ENCODE data around the gene CEP70. TPM values are rescaled to one million over a fixed set of nuclear protein-coding genes. Genes with fewer than 3 reads are reported as not detected.

CEP70 gene
- total RNA-seq, 1 donor from 2014 or later, result 6.5 TPM

DNA sequence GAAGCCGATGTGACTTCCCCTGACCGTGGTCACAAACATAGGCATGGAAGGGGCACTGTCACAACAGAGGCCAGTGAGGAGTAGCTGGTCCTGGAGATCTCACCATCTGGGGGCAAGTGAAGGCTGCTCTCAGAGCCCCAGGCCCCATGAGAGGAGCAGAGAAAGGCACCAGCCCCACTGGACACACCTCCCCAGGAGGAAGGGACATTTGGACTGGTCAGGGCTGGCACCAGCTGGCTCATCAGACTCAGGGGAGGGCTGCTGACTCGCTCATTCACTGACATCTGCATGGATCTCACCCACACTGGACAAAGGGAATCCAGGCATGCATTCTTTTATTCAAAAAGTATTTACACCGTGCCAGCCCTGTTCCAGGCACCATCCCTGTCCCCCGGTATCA, 132.8 kb downstream of the CEP70 start:
- Histone ChIP-seq H3K9ac (ENCODE audit: low read length) (no peak overlapping the region), H3K79me2 (ENCODE audit: insufficient read depth, low read length) (no peaks in the 10 kb centered on the region), H3K9me3 (ENCODE audit: insufficient read depth, low read depth, low read length) (no peaks in the 10 kb centered on the region), H3K4me1 (ENCODE audit: insufficient read depth, low read length) (no peaks in the 10 kb centered on the region), H2AFZ (ENCODE audit: low read depth, low read length) (no peak overlapping the region), H3K4me3 (ENCODE audit: insufficient read depth, low read depth, low read length) (no peak overlapping the region), H3K27me3 (ENCODE audit: insufficient read depth, low read length) (no peaks in the 10 kb centered on the region), H3K27ac (ENCODE audit: low read depth, low read length) (no peak overlapping the region), H3K4me2 (ENCODE audit: low read length) (no peak overlapping the region), H4K20me1 (ENCODE audit: insufficient read depth, low read length) (no peaks in the 10 kb centered on the region), H3K36me3 (ENCODE audit: insufficient read depth, low read length) (no peaks in the 10 kb centered on the region)
- H3K4me1 Mint-ChIP-seq (ENCODE audit: low read depth, unreplicated experiment), result peaks cover 3% of the 10 kb centered on the region
- FAIRE-seq, result no peak
- H3K4me3 Mint-ChIP-seq (ENCODE audit: unreplicated experiment), result no peak overlapping the region
- peaks cover 4% of the 10 kb centered on the region for H3K27me3 Mint-ChIP-seq (ENCODE audit: low read depth, unreplicated experiment)
- no peaks in the 10 kb centered on the region for H3K9me3 Mint-ChIP-seq (ENCODE audit: unreplicated experiment)
- TF ChIP-seq EZH2 (IDR thresholded peaks at IDR 0.05; ENCODE audit: insufficient read depth, low read length), result no peak
- TF ChIP-seq CTCF (IDR thresholded peaks at IDR 0.05; ENCODE audit: insufficient read depth, low read depth, low read length), result no peak
- H3K27ac Mint-ChIP-seq (ENCODE audit: unreplicated experiment), result no peak overlapping the region
- H3K36me3 Mint-ChIP-seq (ENCODE audit: low read depth, unreplicated experiment), result peaks cover 15% of the 10 kb centered on the region
- DNase-seq (ENCODE audit: low read depth), result no peak

DNA sequence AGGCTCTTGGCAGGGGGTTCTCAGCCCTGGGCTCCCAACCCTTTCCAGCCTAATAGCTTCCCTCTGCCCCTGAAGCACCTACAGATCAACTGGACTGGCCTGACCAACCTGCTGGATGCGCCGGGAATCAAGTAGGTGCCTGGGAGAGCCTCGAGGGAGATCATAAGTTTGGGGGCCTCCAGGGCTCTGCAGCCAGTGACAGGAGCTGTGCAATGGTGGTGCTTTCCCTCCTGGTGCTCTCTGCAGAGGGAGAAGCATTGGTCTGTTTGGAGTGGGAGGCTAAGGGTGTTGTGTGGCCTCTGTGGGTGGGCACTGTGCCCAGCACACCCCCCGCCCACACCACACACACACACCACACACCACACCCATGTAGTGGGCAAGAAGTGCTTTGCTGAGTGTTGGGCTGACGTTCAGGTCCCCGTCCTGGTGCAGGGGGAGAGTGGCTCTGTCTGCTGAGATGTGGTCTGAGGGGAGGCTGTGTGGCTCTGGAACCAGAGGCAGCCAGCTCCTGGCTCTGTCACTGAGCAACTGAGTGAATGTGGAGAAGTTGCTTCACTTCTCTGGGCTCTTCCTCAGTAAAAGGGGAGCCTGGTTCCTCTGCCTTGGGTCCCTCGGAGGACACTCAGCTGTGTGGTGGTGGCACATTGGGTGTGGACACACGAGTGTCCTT, 133.4 kb downstream of the CEP70 start:
- H3K9ac ChIP-seq (ENCODE audit: low read length), result no peak overlapping the region
- Mint-ChIP-seq H3K36me3 (ENCODE audit: low read depth, unreplicated experiment) (peaks cover 16% of the 10 kb centered on the region), H3K9me3 (ENCODE audit: unreplicated experiment) (no peaks in the 10 kb centered on the region), H3K27me3 (ENCODE audit: low read depth, unreplicated experiment) (peaks cover 4% of the 10 kb centered on the region), H3K4me1 (ENCODE audit: low read depth, unreplicated experiment) (no peaks in the 10 kb centered on the region), H3K4me3 (ENCODE audit: unreplicated experiment) (no peak overlapping the region), H3K27ac (ENCODE audit: unreplicated experiment) (no peak overlapping the region)
- no peaks in the 10 kb centered on the region for H3K79me2 ChIP-seq (ENCODE audit: insufficient read depth, low read length)
- DNase-seq (ENCODE audit: low read depth), result no peak
- H3K4me1 ChIP-seq (ENCODE audit: insufficient read depth, low read length), result no peaks in the 10 kb centered on the region
- no peak for FAIRE-seq
- no peak overlapping the region for H3K27ac ChIP-seq (ENCODE audit: low read depth, low read length)
- no peak overlapping the region for H3K4me3 ChIP-seq (ENCODE audit: insufficient read depth, low read depth, low read length)
- H3K27me3 ChIP-seq (ENCODE audit: insufficient read depth, low read length), result no peaks in the 10 kb centered on the region
- no peaks in the 10 kb centered on the region for H3K36me3 ChIP-seq (ENCODE audit: insufficient read depth, low read length)
- H4K20me1 ChIP-seq (ENCODE audit: insufficient read depth, low read length), result no peaks in the 10 kb centered on the region
- no peak overlapping the region for H2AFZ ChIP-seq (ENCODE audit: low read depth, low read length)
- no peaks in the 10 kb centered on the region for H3K9me3 ChIP-seq (ENCODE audit: insufficient read depth, low read depth, low read length)
- no peak for TF ChIP-seq CTCF (IDR thresholded peaks at IDR 0.05; ENCODE audit: insufficient read depth, low read depth, low read length)
- TF ChIP-seq EZH2 (IDR thresholded peaks at IDR 0.05; ENCODE audit: insufficient read depth, low read length), result no peak
- no peak overlapping the region for H3K4me2 ChIP-seq (ENCODE audit: low read length)
